GM12878 (cell line): ENCODE data around the gene PCDHGC4. TPM values are rescaled to one million over a fixed set of nuclear protein-coding genes. Genes with fewer than 3 reads are reported as not detected.
A peak's percentile ranks its signal among the peaks of the same experiment; 100 is the strongest.

Experiments used
- ATAC-seq: fragments of 200-7000 bp; cut with Tn5 transposase; 3 replicates; pipeline ENCODE4 v1.9.1; 2020; ENCODE audit warnings: mild to moderate bottlenecking, moderate library complexity
- BruUV-seq: library from RNA; stranded (reverse); fragments of 400-500 nt; replicated peaks from 2 replicates; lab custom pipeline; 2021; lab: Mats Ljungman, UMichigan
- CTCF ChIA-PET: fragments of 300-600 bp; sonication (Branson Sonifier 250); formaldehyde crosslinking; extraction: SDS; loops from one replicate; lab custom pipeline; 2021; ENCODE audit warnings: inconsistent platforms; lab: Yijun Ruan, JAX
- POLR2A ChIA-PET: fragments of 350-600 bp; formaldehyde crosslinking; extraction: SDS; loops from one replicate; lab custom pipeline; 2021; ENCODE audit warnings: inconsistent platforms; lab: Charles Lee
- RAD21 ChIA-PET: fragments of 300-600 bp; sonication (Branson Sonifier 250); formaldehyde crosslinking; loops from one replicate; lab custom pipeline; 2023; ENCODE audit warnings: antibody characterized with exemption; ENCODE audit not compliant: unreplicated experiment; lab: Charles Lee
- SMC1A ChIA-PET: fragments of 300-600 bp; sonication (Branson Sonifier 250); formaldehyde crosslinking; loops from one replicate; lab custom pipeline; 2023; ENCODE audit not compliant: unreplicated experiment, uncharacterized antibody; lab: Charles Lee
- DNase-seq: peaks from one replicate; pipeline ENCODE4 v3.0.0-alpha.2; 2011; ENCODE audit warnings: low read depth, low spot score
- FAIRE-seq: peaks from 3 replicates; lab custom pipeline; 2011; peaks lifted over from hg19 to GRCh38; lab: Jason Lieb, UNC
- H2AFZ ChIP-seq: 2 replicates; pipeline ENCODE4 v1.6.0; 2011; ENCODE audit warnings: low read depth, low read length, control low read depth; ENCODE audit not compliant: control insufficient read depth
- H3K27ac ChIP-seq: 2 replicates; pipeline ENCODE4 v1.5.1; 2011; ENCODE audit warnings: control low read depth; ENCODE audit not compliant: control insufficient read depth, insufficient read depth
- H3K27me3 ChIP-seq, 2 experiments: replicated peaks in 1 of 2; 2 replicates each; pipeline versions ENCODE4 v1.6.0 to v1.6.1; 2011; ENCODE audit warnings: low read length in 1 of 2; ENCODE audit not compliant: control insufficient read depth in 2 of 2, insufficient read depth in 2 of 2
- H3K36me3 ChIP-seq, 2 experiments: 2 replicates each; pipeline ENCODE4 v1.5.1; 2011; ENCODE audit warnings: low read length in 1 of 2; ENCODE audit not compliant: control insufficient read depth in 2 of 2, insufficient read depth in 2 of 2
- H3K4me1 ChIP-seq: 2 replicates; pipeline ENCODE4 v1.6.1; 2011; ENCODE audit warnings: mild to moderate bottlenecking, low read length, moderate library complexity, mixed read lengths; ENCODE audit not compliant: control insufficient read depth, insufficient read depth
- H3K4me2 ChIP-seq: 2 replicates; pipeline ENCODE4 v1.6.0; 2011; ENCODE audit warnings: control low read depth; ENCODE audit not compliant: control insufficient read depth, insufficient read depth
- H3K4me3 ChIP-seq: fragments of 200-600 bp; sonication (generic); 2 replicates; pipeline ENCODE4 v1.5.1; 2016
- H3K79me2 ChIP-seq: 2 replicates; pipeline ENCODE4 v1.6.0; 2011; ENCODE audit warnings: low read length; ENCODE audit not compliant: control insufficient read depth, insufficient read depth
- H3K9ac ChIP-seq: 2 replicates; pipeline ENCODE4 v1.8.0; 2011; ENCODE audit warnings: low read length, control low read depth, mixed read lengths; ENCODE audit not compliant: control insufficient read depth, insufficient read depth
- H3K9me3 ChIP-seq: replicated peaks from 3 replicates; pipeline ENCODE4 v1.5.1; 2011; ENCODE audit warnings: mild to moderate bottlenecking, low read length; ENCODE audit not compliant: control insufficient read depth, insufficient read depth
- H4K20me1 ChIP-seq: 2 replicates; pipeline ENCODE4 v1.6.0; 2011; ENCODE audit not compliant: control insufficient read depth, insufficient read depth
- BCL3 ChIP-seq: IDR thresholded peaks from 2 replicates; pipeline ENCODE4 v1.6.1; 2011; ENCODE audit warnings: borderline replicate concordance, low read depth, mild to moderate bottlenecking, moderate library complexity, low read length; ENCODE audit not compliant: insufficient read depth, poor library complexity, severe bottlenecking
- DPF2 ChIP-seq: fragments of 450-650 bp; IDR thresholded peaks from 2 replicates; pipeline ENCODE4 v1.6.1; 2017; ENCODE audit warnings: mild to moderate bottlenecking
- EED ChIP-seq: sonication (generic); IDR thresholded peaks from 2 replicates; pipeline ENCODE4 v1.6.1; 2016; ENCODE audit warnings: antibody characterized with exemption, low read depth
- IKZF2 ChIP-seq, 2 experiments: fragments of 450-650 bp; IDR thresholded peaks; 2 replicates each; pipeline ENCODE4 v1.6.1; 2017; ENCODE audit warnings: mild to moderate bottlenecking in 2 of 2, moderate library complexity in 2 of 2
- IRF4 ChIP-seq: IDR thresholded peaks from 2 replicates; pipeline ENCODE4 v1.6.1; 2011; ENCODE audit warnings: low read depth, low read length
- JUNB ChIP-seq: IDR thresholded peaks from 2 replicates; pipeline ENCODE4 v1.6.1; 2016; ENCODE audit warnings: antibody characterized with exemption, mild to moderate bottlenecking
- MAX ChIP-seq: IDR thresholded peaks from 2 replicates; pipeline ENCODE4 v1.6.1; 2012; ENCODE audit warnings: low read depth, low read length, improper control_type of control experiment
- MEF2A ChIP-seq: IDR thresholded peaks from 2 replicates; pipeline ENCODE4 v1.6.1; 2011; ENCODE audit warnings: low read depth, mild to moderate bottlenecking, low read length, moderate library complexity; ENCODE audit not compliant: insufficient read depth
- MTA3 ChIP-seq: IDR thresholded peaks from 2 replicates; pipeline ENCODE4 v1.6.1; 2012; ENCODE audit warnings: low read length, inconsistent platforms, borderline replicate concordance
- PBX3 ChIP-seq: IDR thresholded peaks from 2 replicates; pipeline ENCODE4 v1.6.1; 2011; ENCODE audit warnings: mild to moderate bottlenecking, low read depth, low read length, moderate library complexity; ENCODE audit not compliant: insufficient replicate concordance
- POU2F2 ChIP-seq: IDR thresholded peaks from 3 replicates; pipeline ENCODE4 v1.6.1; 2011; ENCODE audit warnings: low read depth, mild to moderate bottlenecking, low read length, borderline replicate concordance
- RCOR1 ChIP-seq: conservative IDR thresholded peaks from 2 replicates; pipeline ENCODE4 v1.6.1; 2012; ENCODE audit warnings: low read depth, low read length, improper control_type of control experiment
- RELA ChIP-seq: fragments of 450-650 bp; IDR thresholded peaks from 2 replicates; pipeline ENCODE4 v1.8.0; 2014; ENCODE audit warnings: borderline replicate concordance; ENCODE audit not compliant: partially characterized antibody
- RUNX3 ChIP-seq: IDR thresholded peaks from 2 replicates; pipeline ENCODE4 v1.6.1; 2012; ENCODE audit warnings: low read length, inconsistent platforms
- SKIL ChIP-seq: fragments of 450-650 bp; IDR thresholded peaks from 2 replicates; pipeline ENCODE4 v1.6.1; 2017; ENCODE audit warnings: mild to moderate bottlenecking, low read depth, inconsistent platforms; ENCODE audit not compliant: poor library complexity, severe bottlenecking
- SUPT20H ChIP-seq: IDR thresholded peaks from 2 replicates; pipeline ENCODE4 v1.6.1; 2011; ENCODE audit warnings: low read depth, mild to moderate bottlenecking, low read length, moderate library complexity, borderline replicate concordance; ENCODE audit not compliant: control insufficient read depth
- TCF7 ChIP-seq: IDR thresholded peaks from 2 replicates; pipeline ENCODE4 v1.6.1; 2014; ENCODE audit warnings: antibody characterized with exemption, borderline replicate concordance
- ZNF207 ChIP-seq: fragments of 450-650 bp; IDR thresholded peaks from 2 replicates; pipeline ENCODE4 v1.6.1; 2014; ENCODE audit warnings: antibody characterized with exemption, mild to moderate bottlenecking, borderline replicate concordance
- ZNF384 ChIP-seq: IDR thresholded peaks from 2 replicates; pipeline ENCODE4 v1.6.1; 2012; ENCODE audit warnings: low read depth, mild to moderate bottlenecking, low read length, improper control_type of control experiment, borderline replicate concordance
- WGBS: methylation state at CpG from one replicate; pipeline ENCODE4 v1.1.6; 2016; ENCODE audit warnings: low lambda C conversion rate; ENCODE audit not compliant: insufficient replicate concordance, insufficient coverage; ENCODE audit errors: missing lambda C conversion rate; 5-methylcytosine and 5-hydroxymethylcytosine counted together
- in situ Hi-C: fragments of 300-500 bp; cut with MboI; formaldehyde crosslinking; loops from 9 replicates; pipeline ENCODE4 v1.14.3; 2018; ENCODE audit warnings: mixed read lengths
- intact Hi-C: fragments of 100-400 bp; cut with micrococcal nuclease; formaldehyde crosslinking; loops from one replicate; pipeline ENCODE4 v1.14.2; 2022; ENCODE audit not compliant: unreplicated experiment
- polyA plus RNA-seq, 11 experiments: library from polyadenylated mRNA; depleted of rRNA in 4 of 11; unstranded in 6 of 11; stranded (reverse) in 5 of 11; fragments of >200 nt; fragmentation: Nextera tagmentation in 4 of 11; fragmentation: Illumina TruSeq in 1 of 11; extraction: Ambion mirVana in 4 of 11; extraction: Trizol in 1 of 11; gene quantifications; 1 replicate in 1 of 11; 2 replicates in 10 of 11; pipeline versions ENCODE4 v1.2.1 to v1.2.3, GENCODE V29; 2011 to 2016; ENCODE audit warnings: inconsistent platforms in 2 of 11, missing spikeins in 2 of 11, low read depth in 1 of 11
- total RNA-seq, 4 experiments: library from RNA; depleted of rRNA in 3 of 4; stranded (reverse); fragments of >200 nt in 3 of 4; fragmentation: Illumina TruSeq in 1 of 4; extraction: Trizol in 1 of 4; gene quantifications; 2 replicates each; pipeline versions ENCODE4 v1.2.1 to v1.2.3, GENCODE V29; 2013 to 2021

PCDHGC4 gene
- total and polyA plus RNA-seq, 10 of the 15 experiments (the other 5 are each of a cell fraction or from before 2014, with no cell fraction given): 0.04 to 1.2 (median 0.52) TPM

- CTCF ChIA-PET: interaction anchor here (0.5 to 11.2 kb wide), 17 partner anchors 7 to 152 kb away, joined by 3 to 194 read pairs (median 21); partner anchors contain the start of genes PCDHGA10, PCDHGA11, PCDHGA12 and PCDHGB3
- Histone ChIP-seq H3K4me1 (peaks cover 14% of the 10 kb centered on the region), H3K4me2 (no peak overlapping the region), H3K9me3 (no peaks in the 10 kb centered on the region), H3K36me3 (peaks cover 13 to 56% of the 10 kb centered on the region in 2 experiments), H3K9ac (no peak overlapping the region), H3K27me3 (no peaks in the 10 kb centered on the region), H3K27ac (no peak overlapping the region), H2AFZ (no peak overlapping the region), H4K20me1 (no peaks in the 10 kb centered on the region), H3K4me3 (no peak overlapping the region), H3K79me2 (no peaks in the 10 kb centered on the region)
- no peak for ATAC-seq
- 100% methylated on average over 2 of the region's 2 CpGs for WGBS
- in situ Hi-C loops: no loop called here
- intact Hi-C loops: no loop called here
- FAIRE-seq: no peak
- POLR2A ChIA-PET: no interaction called here
- no TSS peak for BruUV-seq
- SMC1A ChIA-PET: interaction anchor here (0.6 to 13.7 kb wide), 10 partner anchors 10 to 151 kb away, joined by 3 to 176 read pairs (median 4); partner anchors contain the start of genes PCDHGA11, PCDHGA12, PCDHGB3 and PCDHGB7
- RAD21 ChIA-PET: interaction anchor here (1.0 to 6.2 kb wide), 4 partner anchors 11 to 100 kb away, joined by 3 to 77 read pairs (median 36); partner anchors contain the start of genes PCDHGA11 and PCDHGC3
- DNase-seq: no peak
- TF ChIP-seq IKZF2 (IDR thresholded peaks at IDR 0.05): 0 out of 4 replicates have a peak, but pooled peaks of 1 of the 2 experiments have one; percentile 11
- TF ChIP-seq PBX3: no peak
- 0 out of 2 replicates have a peak, but pooled peaks have one; percentile 72 for TF ChIP-seq EED
- no peak for TF ChIP-seq SUPT20H
- no peak for TF ChIP-seq ZNF207
- no peak for TF ChIP-seq MEF2A
- no peak for TF ChIP-seq RCOR1
- TF ChIP-seq DPF2: no peak
- no peak for TF ChIP-seq SKIL
- TF ChIP-seq RELA: no peak
- TF ChIP-seq ZNF384: no peak
- TF ChIP-seq MAX: no peak
- TF ChIP-seq TCF7: no peak
- TF ChIP-seq JUNB: peak; percentile 54
- TF ChIP-seq RUNX3: peak; percentile 76
- TF ChIP-seq POU2F2: no peak
- TF ChIP-seq BCL3: no peak
- TF ChIP-seq IRF4: no peak
- no peak for TF ChIP-seq MTA3
Observed at GRCh38 chr5:141521244-141521781, 36.5 kb downstream of the PCDHGC4 start.
